ENCODE results near the gene OPTC. TPM values are rescaled to one million over a fixed set of nuclear protein-coding genes. Genes with fewer than 3 reads are reported as not detected.

OPTC gene
- polyA plus RNA-seq, 2 of the 4 experiments (the other 2 are of a cell fraction) = not detected

GRCh38 chr1:203477748-203478147 lies 16.2 kb upstream of the OPTC start:
- Histone ChIP-seq H3K4me2 (no peak overlapping the region), H3K4me1 (peaks cover 13% of the 10 kb centered on the region), H3K27ac (no peak overlapping the region), H3K4me3 (no peak overlapping the region), H3K9me3 (no peaks in the 10 kb centered on the region)
- ChIA-PET POLR2A (no interaction called here), CTCF (interaction anchor here (0.9 to 25.5 kb wide), 9 partner anchors 10 to 224 kb away, joined by 3 to 352 read pairs (median 6); no protein-coding TSS in a partner anchor)
- FAIRE-seq (no peak), ATAC-seq (no peak), DNase-seq (ENCODE audit: low read depth in 1 of 2, low spot score in 1 of 2) (no peak)
- 65% methylated on average over 3 of the region's 3 CpGs for WGBS (ENCODE audit: missing lambda C conversion rate)
- TF ChIP-seq FOSB (CRISPR knock-in tag; IDR thresholded peaks at IDR 0.05) = no peak
- TF ChIP-seq MAZ (IDR thresholded peaks at IDR 0.05; ENCODE audit: borderline replicate concordance, low read depth, low read length) = no peak

GRCh38 chr1:203478231-203478630 lies 15.7 kb upstream of the OPTC start:
- 85% methylated on average over 3 of the region's 3 CpGs for WGBS (ENCODE audit: missing lambda C conversion rate)
- no peak overlapping the region for H3K27ac ChIP-seq
- no peak for FAIRE-seq
- DNase-seq (ENCODE audit: low read depth in 1 of 2, low spot score in 1 of 2) = no peak
- H3K9me3 ChIP-seq = no peaks in the 10 kb centered on the region
- ATAC-seq = no peak
- POLR2A ChIA-PET = no interaction called here
- TF ChIP-seq MAZ (IDR thresholded peaks at IDR 0.05; ENCODE audit: borderline replicate concordance, low read depth, low read length) (no peak), RARB (CRISPR knock-in tag; IDR thresholded peaks at IDR 0.05) (no peak), SREBF2 (IDR thresholded peaks at IDR 0.05) (no peak), CTCF (IDR thresholded peaks at IDR 0.05) (no peak), MAX (IDR thresholded peaks at IDR 0.05) (no peak), JUNB (IDR thresholded peaks at IDR 0.05) (no peak), TFCP2L1 (CRISPR knock-in tag; IDR thresholded peaks at IDR 0.05) (no peak), CEBPB (IDR thresholded peaks at IDR 0.05) (no peak), ZNF302 (CRISPR knock-in tag; IDR thresholded peaks at IDR 0.05) (no peak), SMC3 (IDR thresholded peaks at IDR 0.05) (no peak), NPAS2 (CRISPR knock-in tag; IDR thresholded peaks at IDR 0.05; ENCODE audit: borderline replicate concordance) (no peak), TP53 (CRISPR knock-in tag; IDR thresholded peaks at IDR 0.05) (no peak), CBX8 (IDR thresholded peaks at IDR 0.05) (no peak), MYC (IDR thresholded peaks at IDR 0.05; ENCODE audit: borderline replicate concordance, low read length) (no peak), CHD2 (IDR thresholded peaks at IDR 0.05; ENCODE audit: low read length, partially characterized antibody) (no peak), HDAC2 (IDR thresholded peaks at IDR 0.05) (no peak), EHF (CRISPR knock-in tag; IDR thresholded peaks at IDR 0.05) (no peak), HOXA7 (CRISPR knock-in tag; IDR thresholded peaks at IDR 0.05) (no peak), HES2 (IDR thresholded peaks at IDR 0.05) (no peak)
- CTCF ChIA-PET = interaction anchor here (0.9 to 25.5 kb wide), 8 partner anchors 10 to 223 kb away, joined by 3 to 352 read pairs (median 6); no protein-coding TSS in a partner anchor
- H3K4me2 ChIP-seq = no peak overlapping the region
- peaks cover 13% of the 10 kb centered on the region for H3K4me1 ChIP-seq
- H3K4me3 ChIP-seq = no peak overlapping the region

- Histone ChIP-seq H3K27ac (no peak overlapping the region), H3K9me3 (no peaks in the 10 kb centered on the region), H3K4me2 (no peak overlapping the region), H3K4me3 (no peak overlapping the region), H3K4me1 (peaks cover 13% of the 10 kb centered on the region)
- ChIA-PET POLR2A (no interaction called here), CTCF (interaction anchor here (1.0 to 25.5 kb wide), 6 partner anchors 9 to 210 kb away, joined by 3 to 352 read pairs (median 6); no protein-coding TSS in a partner anchor)
- FAIRE-seq (no peak), ATAC-seq (no peak), DNase-seq (ENCODE audit: low read depth in 1 of 2, low spot score in 1 of 2) (no peak)
- WGBS (ENCODE audit: missing lambda C conversion rate) = 93% methylated on average over 5 of the region's 5 CpGs
- no peak for TF ChIP-seq HOXB5 (CRISPR knock-in tag; IDR thresholded peaks at IDR 0.05)
- TF ChIP-seq HDAC2 (IDR thresholded peaks at IDR 0.05) = no peak
- TF ChIP-seq HOXB13 (CRISPR knock-in tag; IDR thresholded peaks at IDR 0.05; ENCODE audit: low read depth) = no peak
- no peak for TF ChIP-seq MAZ (IDR thresholded peaks at IDR 0.05; ENCODE audit: borderline replicate concordance, low read depth, low read length)
- TF ChIP-seq RARB (CRISPR knock-in tag; IDR thresholded peaks at IDR 0.05) = no peak
These were observed 15.0 kb upstream of the OPTC start for GRCh38 chr1:203478986-203479385.

All from A549 (cell line).